Measurements from ENCODE around the gene FSTL4. TPM values are rescaled to one million over a fixed set of nuclear protein-coding genes. Genes with fewer than 3 reads are reported as not detected.

FSTL4 gene
- total RNA-seq, 2 donors from 2014 or later: 4.5 to 10.1 TPM

DNA sequence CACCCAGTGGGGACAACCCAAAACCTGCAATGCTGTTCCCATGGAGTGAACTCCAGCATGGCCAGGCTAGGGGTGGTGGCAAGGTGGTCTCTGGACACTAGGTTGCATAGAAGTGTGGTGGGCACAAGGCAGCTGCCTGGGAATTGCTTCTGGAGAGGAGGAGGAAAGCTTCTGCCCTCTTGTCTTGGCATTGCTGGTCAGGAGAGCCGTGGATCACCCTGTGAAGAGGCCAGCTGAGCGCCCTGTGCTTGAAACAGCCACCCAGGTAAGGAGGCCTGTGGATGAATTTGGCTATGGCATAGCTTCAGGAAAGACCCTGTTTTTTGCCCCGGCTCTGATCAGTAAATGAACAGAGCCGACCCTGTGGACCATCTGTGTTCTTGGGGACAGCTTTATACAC lies 287.4 kb downstream of the FSTL4 start:
- no peaks in the 10 kb centered on the region for H3K4me1 ChIP-seq (replicated peaks)
- no peak for TF ChIP-seq POLR2A (IDR thresholded peaks at IDR 0.05)
- TF ChIP-seq, protein P1, sequence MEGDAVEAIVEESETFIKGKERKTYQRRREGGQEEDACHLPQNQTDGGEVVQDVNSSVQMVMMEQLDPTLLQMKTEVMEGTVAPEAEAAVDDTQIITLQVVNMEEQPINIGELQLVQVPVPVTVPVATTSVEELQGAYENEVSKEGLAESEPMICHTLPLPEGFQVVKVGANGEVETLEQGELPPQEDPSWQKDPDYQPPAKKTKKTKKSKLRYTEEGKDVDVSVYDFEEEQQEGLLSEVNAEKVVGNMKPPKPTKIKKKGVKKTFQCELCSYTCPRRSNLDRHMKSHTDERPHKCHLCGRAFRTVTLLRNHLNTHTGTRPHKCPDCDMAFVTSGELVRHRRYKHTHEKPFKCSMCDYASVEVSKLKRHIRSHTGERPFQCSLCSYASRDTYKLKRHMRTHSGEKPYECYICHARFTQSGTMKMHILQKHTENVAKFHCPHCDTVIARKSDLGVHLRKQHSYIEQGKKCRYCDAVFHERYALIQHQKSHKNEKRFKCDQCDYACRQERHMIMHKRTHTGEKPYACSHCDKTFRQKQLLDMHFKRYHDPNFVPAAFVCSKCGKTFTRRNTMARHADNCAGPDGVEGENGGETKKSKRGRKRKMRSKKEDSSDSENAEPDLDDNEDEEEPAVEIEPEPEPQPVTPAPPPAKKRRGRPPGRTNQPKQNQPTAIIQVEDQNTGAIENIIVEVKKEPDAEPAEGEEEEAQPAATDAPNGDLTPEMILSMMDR (IDR thresholded peaks at IDR 0.05): no peak
- no peak for TF ChIP-seq POLR2AphosphoS5 (IDR thresholded peaks at IDR 0.05)
- no peak for DNase-seq (ENCODE audit: low spot score)

DNA sequence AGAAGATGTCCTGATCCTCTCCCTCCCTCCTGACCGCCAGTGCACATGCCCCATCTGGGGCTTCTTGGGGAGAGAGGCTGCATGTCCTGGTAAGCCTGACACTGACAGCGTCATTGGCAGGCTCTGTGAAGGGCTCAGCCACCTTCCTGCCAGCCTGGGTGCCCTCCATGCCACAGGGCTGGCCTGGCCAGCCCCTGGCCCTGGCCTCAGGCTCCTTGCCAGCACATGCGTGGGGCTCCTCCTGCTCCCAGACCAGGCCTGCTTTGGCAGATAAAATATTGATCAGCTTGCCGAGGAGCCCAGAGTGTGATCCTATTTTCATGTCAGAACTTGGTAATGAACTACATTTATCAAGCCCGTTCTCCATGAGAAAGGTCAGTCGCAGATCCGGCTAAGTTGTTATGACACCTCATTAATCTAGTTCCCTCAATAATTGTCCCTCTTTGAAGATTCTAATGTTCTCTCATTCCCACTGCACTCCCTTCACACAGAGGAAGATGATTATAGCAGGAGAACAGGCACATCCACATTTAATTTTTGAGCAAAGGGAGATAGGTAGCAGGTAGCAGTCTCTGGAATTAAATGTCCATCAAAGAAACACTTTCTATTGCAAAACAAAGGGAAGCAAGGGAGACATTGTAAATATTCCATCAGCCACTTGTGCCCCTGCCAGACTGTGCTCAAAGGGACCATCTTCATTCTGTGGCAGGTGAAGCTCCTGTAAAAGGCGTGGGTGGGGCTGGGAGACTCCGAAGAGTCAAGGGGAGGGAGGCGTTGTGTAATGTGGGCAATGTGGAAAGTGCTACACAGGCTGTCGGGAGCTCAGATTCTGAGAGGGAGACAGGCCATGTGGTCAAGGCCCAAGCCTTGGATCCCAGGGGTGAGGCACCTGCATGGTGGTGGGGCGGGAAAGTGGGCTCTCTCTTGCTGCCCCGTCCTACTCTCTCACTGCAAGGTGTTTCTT lies 288.6 kb downstream of the FSTL4 start:
- no peak overlapping the region for H3K4me3 ChIP-seq
- DNase-seq (ENCODE audit: low spot score): no peak
- WGBS: 61% methylated on average over 13 of the region's 13 CpGs

More for the DNA sequence above, 287.4 kb downstream of the FSTL4 start:
- no peak overlapping the region for H3K27ac ChIP-seq
- H3K4me3 ChIP-seq: no peak overlapping the region
- whole genome bisulfite sequencing: 98% methylated on average over 4 of the region's 4 CpGs
- H3K27me3 ChIP-seq (replicated peaks; ENCODE audit: insufficient read depth): no peaks in the 10 kb centered on the region
- no peaks in the 10 kb centered on the region for H3K36me3 ChIP-seq
- H3K9me3 ChIP-seq: no peaks in the 10 kb centered on the region
- intact Hi-C loops (cut with DNase I): no loop called here

DNA sequence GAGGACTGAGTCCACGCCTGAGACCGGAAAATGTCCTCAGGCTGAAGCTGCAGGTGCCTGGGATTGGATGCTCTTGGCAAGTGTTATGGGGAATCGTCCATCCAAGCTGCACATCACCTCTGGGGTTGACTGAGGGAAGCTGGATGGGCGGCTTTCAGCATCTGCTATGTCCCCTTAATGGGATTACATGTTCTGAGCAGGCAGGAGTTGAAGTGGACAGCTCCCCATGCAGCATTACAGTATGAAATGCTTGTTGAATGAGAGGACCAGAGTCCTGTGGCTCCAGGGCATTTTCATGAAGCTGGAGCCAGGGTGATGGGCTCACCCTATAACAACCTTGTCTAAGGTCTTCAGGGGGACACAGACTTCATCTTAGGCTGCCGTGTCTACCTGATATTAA lies 289.6 kb downstream of the FSTL4 start:
- Histone ChIP-seq H3K27ac (no peak overlapping the region), H3K4me1 (replicated peaks) (no peaks in the 10 kb centered on the region), H3K36me3 (no peaks in the 10 kb centered on the region), H3K9me3 (no peaks in the 10 kb centered on the region), H3K4me3 (no peak overlapping the region), H3K27me3 (replicated peaks; ENCODE audit: insufficient read depth) (no peaks in the 10 kb centered on the region)
- WGBS: 85% methylated on average over 5 of the region's 5 CpGs
- intact Hi-C loops (cut with DNase I): no loop called here
- no peak for TF ChIP-seq POLR2AphosphoS5 (IDR thresholded peaks at IDR 0.05)
- no peak for TF ChIP-seq POLR2A (IDR thresholded peaks at IDR 0.05)
- TF ChIP-seq, protein P1 (IDR thresholded peaks at IDR 0.05): no peak
- DNase-seq (ENCODE audit: low spot score): no peak

More for the DNA sequence above, 288.6 kb downstream of the FSTL4 start:
- no peak for TF ChIP-seq POLR2AphosphoS5 (IDR thresholded peaks at IDR 0.05)
- TF ChIP-seq, protein P1 (IDR thresholded peaks at IDR 0.05): no peak
- no peak for TF ChIP-seq POLR2A (IDR thresholded peaks at IDR 0.05)
- Histone ChIP-seq H3K36me3 (no peaks in the 10 kb centered on the region), H3K27me3 (replicated peaks; ENCODE audit: insufficient read depth) (no peaks in the 10 kb centered on the region), H3K4me1 (replicated peaks) (no peaks in the 10 kb centered on the region), H3K9me3 (no peaks in the 10 kb centered on the region), H3K27ac (no peak overlapping the region)
- intact Hi-C loops (cut with DNase I): no loop called here

DNA sequence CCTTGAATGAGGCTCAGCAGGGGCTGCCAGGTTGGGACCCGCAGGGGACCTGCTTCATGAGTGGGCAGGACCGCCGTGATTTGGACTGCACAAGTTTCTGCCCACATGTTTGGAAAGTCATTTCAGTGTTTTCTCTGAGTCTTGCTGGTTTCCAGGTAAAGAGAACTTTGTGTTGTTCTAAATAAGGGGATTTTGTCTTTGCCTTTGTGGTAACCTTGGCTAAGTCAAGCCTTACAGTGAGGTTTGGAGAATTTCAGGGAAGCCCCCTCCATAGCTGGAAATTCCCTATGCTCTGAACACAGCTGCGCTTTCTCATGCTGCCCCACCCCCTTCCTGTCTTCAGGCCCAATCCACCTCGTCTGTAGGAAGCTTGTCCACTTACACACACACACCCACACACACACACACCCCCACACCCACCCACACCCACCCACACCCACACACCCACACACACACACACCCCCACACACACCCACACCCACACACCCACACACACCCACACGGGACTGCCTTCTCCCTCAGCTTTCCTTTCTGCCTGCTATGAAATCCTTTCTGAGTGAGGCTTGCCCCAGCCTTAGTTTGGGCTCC lies 290.4 kb downstream of the FSTL4 start:
- intact Hi-C loops (cut with DNase I): no loop called here
- no peaks in the 10 kb centered on the region for H3K36me3 ChIP-seq
- DNase-seq (ENCODE audit: low spot score): no peak
- H3K4me1 ChIP-seq (replicated peaks): no peaks in the 10 kb centered on the region
- no peak for TF ChIP-seq POLR2A (IDR thresholded peaks at IDR 0.05)
- TF ChIP-seq, protein P1 (IDR thresholded peaks at IDR 0.05): no peak
- no peak for TF ChIP-seq POLR2AphosphoS5 (IDR thresholded peaks at IDR 0.05)
- H3K9me3 ChIP-seq: no peaks in the 10 kb centered on the region
- no peak overlapping the region for H3K27ac ChIP-seq
- H3K27me3 ChIP-seq (replicated peaks; ENCODE audit: insufficient read depth): no peaks in the 10 kb centered on the region
- WGBS: 58% methylated on average over 6 of the region's 6 CpGs
- H3K4me3 ChIP-seq: no peak overlapping the region

Data from prostate gland (tissue), 2 donors.